D721Med (cell line): ENCODE measurements around the gene SUN5.

Source experiments
- DNase-seq: peaks from one replicate; pipeline ENCODE4 v3.0.0; 2011; ENCODE audit warnings: low spot score; ENCODE audit not compliant: insufficient read length
- FAIRE-seq: peaks from 2 replicates; lab custom pipeline; 2011; peaks lifted over from hg19 to GRCh38; lab: Jason Lieb, UNC
- CTCF ChIP-seq: IDR thresholded peaks from 2 replicates; pipeline ENCODE4 v1.5.1; 2012; ENCODE audit warnings: mild to moderate bottlenecking, control low read depth; ENCODE audit not compliant: insufficient read depth; ENCODE audit errors: missing control alignments

The SUN5 gene

GRCh38 chr20:32946629-32947028 is 57.6 kb downstream of the SUN5 start:
- TF ChIP-seq CTCF, result no peak
- FAIRE-seq, result peak; percentile 60
- no peak for DNase-seq

GRCh38 chr20:32945710-32946221 is 58.5 kb downstream of the SUN5 start:
- no peak for FAIRE-seq
- TF ChIP-seq CTCF, result peak; percentile 9
- no peak for DNase-seq

GRCh38 chr20:32943490-32944052 is 60.7 kb downstream of the SUN5 start:
- TF ChIP-seq CTCF, result no peak
- FAIRE-seq (no peak), DNase-seq (no peak)

- DNase-seq, result no peak
- FAIRE-seq, result no peak
- no peak for TF ChIP-seq CTCF
Observed at GRCh38 chr20:32941155-32941885, 62.9 kb downstream of the SUN5 start.

- no peak for FAIRE-seq
- TF ChIP-seq CTCF, result no peak
- DNase-seq, result no peak
Observed at GRCh38 chr20:32934580-32934979, 69.7 kb downstream of the SUN5 start.
